ENCODE data around the gene NMT1.

DNA sequence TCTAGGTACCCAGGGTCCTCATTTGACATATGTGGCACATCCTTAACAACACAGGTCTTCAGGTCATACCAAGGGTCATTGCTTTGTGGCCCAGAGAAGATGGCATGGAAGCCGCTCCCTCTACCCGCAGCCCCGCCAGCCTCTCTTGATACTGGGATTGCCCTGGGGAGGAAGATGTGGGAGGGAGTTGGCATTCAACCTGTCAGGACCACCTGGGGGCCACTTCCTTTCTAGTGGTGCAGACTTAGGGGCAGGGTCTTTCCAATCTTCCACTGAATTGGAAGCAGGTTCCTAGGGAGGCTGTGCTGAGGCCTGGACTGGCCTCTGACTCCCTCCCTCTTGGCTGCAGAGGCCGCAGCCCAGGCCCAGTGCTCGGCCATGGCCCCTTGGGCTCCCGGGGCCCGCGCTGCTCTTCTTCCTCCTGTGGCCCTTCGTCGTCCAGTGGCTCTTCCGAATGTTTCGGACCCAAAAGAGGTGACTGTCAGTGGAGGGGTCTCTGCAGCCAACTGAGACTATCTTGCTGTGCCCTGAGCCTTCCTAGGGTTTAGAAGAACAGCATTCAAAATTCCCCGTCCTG is 82.1 kb downstream of the NMT1 start:
- no peak for TF ChIP-seq CTCF (IDR thresholded peaks at IDR 0.05 in 8 of 11, conservative IDR thresholded peaks at IDR 0.05 in 3 of 11)
- TF ChIP-seq POLR2A (IDR thresholded peaks at IDR 0.05) = no peak

Data from spleen (tissue), 7 donors.